ENCODE data around the gene DARS2. TPM values are rescaled to one million over a fixed set of nuclear protein-coding genes. Genes with fewer than 3 reads are reported as not detected.
"Not testable (repeated sequence)": the region's sequence is repeated elsewhere in the genome, so short reads cannot be mapped to it uniquely, and the experiment has no call there.

Gene DARS2
- total and polyA plus RNA-seq, 2 of the 4 experiments (the other 2 are of a cell fraction), result 14.8 to 18.8 TPM

- H2AK5ac ChIP-seq (ENCODE audit: low read depth, low read length); H4K20me1 ChIP-seq (ENCODE audit: insufficient read depth, low read length); H3K4me3 ChIP-seq (ENCODE audit: insufficient read depth, low read depth, low read length); H3K27ac ChIP-seq (ENCODE audit: insufficient read depth, low read length); H4K5ac ChIP-seq (ENCODE audit: low read depth, low read length); H3K9me3 ChIP-seq (ENCODE audit: control insufficient read depth, insufficient read depth, low read length); H3K27me3 ChIP-seq (ENCODE audit: control insufficient read depth, insufficient read depth, low read length); H4K91ac ChIP-seq (ENCODE audit: insufficient read depth, low read depth, low read length); DNase-seq; in situ Hi-C loops (cut with MboI; ENCODE audit: low sequenced_read_pairs); H3K9me1 ChIP-seq (ENCODE audit: insufficient read depth, low read length); H3K4ac ChIP-seq (ENCODE audit: low read depth, low read length); H2AFZ ChIP-seq (replicated peaks; ENCODE audit: low read length, poor library complexity); H3K36me3 ChIP-seq (ENCODE audit: control insufficient read depth, insufficient read depth, low read length); H3K14ac ChIP-seq (replicated peaks; ENCODE audit: low read depth, low read length); H3K18ac ChIP-seq (ENCODE audit: low read depth, low read length); H3K4me1 ChIP-seq (ENCODE audit: control insufficient read depth, insufficient read depth, low read length); H4K8ac ChIP-seq (ENCODE audit: low read depth in 2 of 2, low read length in 2 of 2); dilution Hi-C loops (cut with HindIII; ENCODE audit: low sequenced_read_pairs, unreplicated experiment); CTCF ChIA-PET; H3K4me2 ChIP-seq (ENCODE audit: low read depth, low read length); BruUV-seq (replicated peaks); H3K23ac ChIP-seq (ENCODE audit: low read depth, low read length); H2AK9ac ChIP-seq (replicated peaks; ENCODE audit: low read depth, low read length, poor library complexity); intact Hi-C loops (cut with micrococcal nuclease); H3K56ac ChIP-seq (ENCODE audit: extremely low read depth, insufficient read depth, low read length); H3K9ac ChIP-seq (ENCODE audit: low read depth, low read length); ATAC-seq (ENCODE audit: low read depth); H2BK5ac ChIP-seq (ENCODE audit: low read depth, low read length, poor library complexity, severe bottlenecking); H2BK20ac ChIP-seq (ENCODE audit: low read depth, low read length); H2BK120ac ChIP-seq (ENCODE audit: low read depth, low read length); POLR2A ChIA-PET (ENCODE audit: unreplicated experiment); H2BK15ac ChIP-seq (ENCODE audit: low read depth, low read length): not testable (repeated sequence)
- 100% methylated on average over 2 of the region's 5 CpGs; no CpG with 5 or more reads in 1 of the 2 experiments for WGBS, 2 experiments (ENCODE audit: extremely low coverage in 2 of 2, insufficient read length in 1 of 2)
- H3K79me1 ChIP-seq (ENCODE audit: low read depth in 1 of 2, low read length in 2 of 2), result peaks cover 8 to 16% of the 10 kb centered on the region in 2 experiments; a peak in 3 of 4 replicates
Measured at GRCh38 chr1:173813654-173814053, 10.8 kb upstream of the DARS2 start.
